ENCODE results near the gene ERN2.

GRCh38 chr16:23663918-23664317 is 49.1 kb downstream of the ERN2 start:
- TF ChIP-seq GATA3 (IDR thresholded peaks at IDR 0.05; ENCODE audit: low read depth, low read length): no peak
- TF ChIP-seq GATA2 (IDR thresholded peaks at IDR 0.05; ENCODE audit: low read depth, low read length): no peak

Measured in SH-SY5Y (cell line).